Measurements from ENCODE around the gene DOCK9. TPM values are rescaled to one million over a fixed set of nuclear protein-coding genes. Genes with fewer than 3 reads are reported as not detected.

The DOCK9 gene
- total RNA-seq, 2 experiments from 2014 or later, result 57.2 to 59.0 TPM

GRCh38 chr13:98776644-98777043, 201.2 kb downstream of the DOCK9 start:
- Mint-ChIP-seq H3K4me1 (ENCODE audit: low read depth) (no peaks in the 10 kb centered on the region), H3K36me3 (no peaks in the 10 kb centered on the region), H3K27ac (no peak overlapping the region), H3K27me3 (peaks cover 15% of the 10 kb centered on the region), H3K4me3 (no peak overlapping the region), H3K9me3 (peaks cover 1% of the 10 kb centered on the region)
- ChIA-PET CTCF (no interaction called here), POLR2A (no interaction called here)
- intact Hi-C loops (cut with micrococcal nuclease), result no loop called here
- no peak for DNase-seq

DNA sequence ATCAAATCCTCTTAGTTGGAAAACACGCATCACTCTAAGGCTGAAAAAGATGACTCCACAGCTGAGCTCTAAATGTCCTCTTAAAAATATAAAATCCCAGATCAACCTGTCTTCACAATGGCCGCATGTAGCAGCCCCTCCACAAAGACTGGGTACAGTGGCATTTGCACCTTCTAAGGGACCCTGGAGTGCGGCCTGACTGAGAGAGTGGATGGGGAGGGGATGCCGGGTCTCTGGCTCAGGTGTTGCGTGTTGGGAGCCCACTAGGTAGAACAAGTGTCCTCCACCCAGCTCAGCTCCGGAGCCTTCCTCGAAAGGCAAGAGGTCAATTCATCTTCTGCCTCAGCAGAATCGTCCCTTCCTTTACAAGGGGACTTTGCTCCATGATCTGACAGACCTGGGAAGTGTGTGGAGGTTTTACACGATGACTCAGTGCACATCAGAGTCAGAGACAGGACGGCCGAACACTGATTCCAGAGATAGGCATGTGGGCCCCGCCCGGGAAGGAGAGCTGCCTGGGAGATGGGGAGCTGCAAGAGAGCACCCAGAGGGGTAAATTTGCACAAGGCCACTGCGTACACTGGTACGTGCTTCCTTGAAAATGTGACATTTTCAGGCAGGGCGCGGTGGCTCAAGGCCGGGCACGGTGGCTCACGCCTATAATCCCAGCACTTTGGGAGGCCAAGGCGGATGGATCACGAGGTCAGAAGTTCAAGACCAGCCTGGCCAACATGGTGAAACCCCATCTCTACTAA, 201.8 kb downstream of the DOCK9 start:
- Mint-ChIP-seq H3K36me3 (no peaks in the 10 kb centered on the region), H3K27me3 (peaks cover 12% of the 10 kb centered on the region)
- POLR2A ChIA-PET, result no interaction called here

GRCh38 chr13:98775386-98775785, 202.5 kb downstream of the DOCK9 start:
- Mint-ChIP-seq H3K4me1 (ENCODE audit: low read depth) (no peaks in the 10 kb centered on the region), H3K4me3 (no peak overlapping the region), H3K9me3 (peaks cover 14% of the 10 kb centered on the region), H3K27me3 (peaks cover 12% of the 10 kb centered on the region), H3K36me3 (peaks cover 2% of the 10 kb centered on the region), H3K27ac (no peak overlapping the region)
- DNase-seq, result no peak
- POLR2A ChIA-PET, result no interaction called here
- CTCF ChIA-PET, result no interaction called here
- intact Hi-C loops (cut with micrococcal nuclease), result no loop called here

More for the DNA sequence above, 201.8 kb downstream of the DOCK9 start:
- CTCF ChIA-PET, result no interaction called here
- H3K4me3 Mint-ChIP-seq, result no peak overlapping the region
- peaks cover 7% of the 10 kb centered on the region for H3K9me3 Mint-ChIP-seq
- DNase-seq, result no peak
- no peaks in the 10 kb centered on the region for H3K4me1 Mint-ChIP-seq (ENCODE audit: low read depth)
- no peak overlapping the region for H3K27ac Mint-ChIP-seq
- intact Hi-C loops (cut with micrococcal nuclease), result no loop called here

DNA sequence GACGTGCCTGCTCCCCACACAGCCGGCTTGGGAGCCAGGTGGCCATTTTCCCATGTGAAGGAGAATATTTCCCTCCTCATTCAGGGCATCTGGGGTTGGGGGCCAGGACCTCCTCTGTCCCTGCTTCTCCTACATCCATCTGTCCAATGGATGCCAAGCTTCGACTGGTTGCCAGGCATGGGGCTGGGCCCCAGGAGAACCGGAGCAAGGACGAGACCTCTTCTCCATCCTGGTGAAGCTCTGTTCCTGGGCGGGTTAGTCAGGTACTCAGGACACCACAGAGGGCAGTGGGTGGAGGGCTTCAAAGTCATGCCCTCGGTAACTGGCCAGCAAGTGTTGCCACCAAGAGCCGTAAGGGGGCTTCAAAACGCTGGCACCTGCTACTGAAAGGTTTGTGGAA, 203.1 kb downstream of the DOCK9 start:
- H3K36me3 Mint-ChIP-seq, result peaks cover 4% of the 10 kb centered on the region
- H3K27me3 Mint-ChIP-seq, result peaks cover 12% of the 10 kb centered on the region
- ChIA-PET CTCF (no interaction called here), POLR2A (no interaction called here)
- H3K4me1 Mint-ChIP-seq (ENCODE audit: low read depth), result no peaks in the 10 kb centered on the region
- H3K27ac Mint-ChIP-seq, result no peak overlapping the region
- peaks cover 20% of the 10 kb centered on the region for H3K9me3 Mint-ChIP-seq
- intact Hi-C loops (cut with micrococcal nuclease), result no loop called here
- DNase-seq, result no peak
- H3K4me3 Mint-ChIP-seq, result no peak overlapping the region

- POLR2A ChIA-PET, result no interaction called here
- H3K9me3 Mint-ChIP-seq, result peaks cover 28% of the 10 kb centered on the region
- no peak overlapping the region for H3K4me3 Mint-ChIP-seq
- H3K4me1 Mint-ChIP-seq (ENCODE audit: low read depth), result no peaks in the 10 kb centered on the region
- intact Hi-C loops (cut with micrococcal nuclease), result no loop called here
- H3K36me3 Mint-ChIP-seq, result peaks cover 4% of the 10 kb centered on the region
- peaks cover 10% of the 10 kb centered on the region for H3K27me3 Mint-ChIP-seq
- CTCF ChIA-PET, result no interaction called here
- no peak overlapping the region for H3K27ac Mint-ChIP-seq
- no peak for DNase-seq
These were observed 203.9 kb downstream of the DOCK9 start for GRCh38 chr13:98773921-98774320.

GRCh38 chr13:98772794-98773452, 204.9 kb downstream of the DOCK9 start:
- ChIA-PET CTCF (interaction anchor here (0.9 kb wide), 1 partner anchor 327 kb away, joined by 3 read pairs; no protein-coding TSS in a partner anchor), POLR2A (no interaction called here)
- Mint-ChIP-seq H3K27me3 (peaks cover 4% of the 10 kb centered on the region), H3K27ac (no peak overlapping the region), H3K9me3 (peaks cover 38% of the 10 kb centered on the region), H3K36me3 (peaks cover 5% of the 10 kb centered on the region), H3K4me3 (no peak overlapping the region), H3K4me1 (ENCODE audit: low read depth) (no peaks in the 10 kb centered on the region)
- no peak for DNase-seq
- intact Hi-C loops (cut with micrococcal nuclease), result no loop called here

GRCh38 chr13:98771838-98772611, 205.8 kb downstream of the DOCK9 start:
- Mint-ChIP-seq H3K27me3 (peaks cover 1% of the 10 kb centered on the region), H3K36me3 (peaks cover 5% of the 10 kb centered on the region), H3K9me3 (peaks cover 39% of the 10 kb centered on the region), H3K4me3 (no peak overlapping the region), H3K4me1 (ENCODE audit: low read depth) (no peaks in the 10 kb centered on the region), H3K27ac (no peak overlapping the region)
- CTCF ChIA-PET, result interaction anchor here (0.9 kb wide), 1 partner anchor 326 kb away, joined by 3 read pairs; no protein-coding TSS in a partner anchor
- DNase-seq, result no peak
- POLR2A ChIA-PET, result no interaction called here
- intact Hi-C loops (cut with micrococcal nuclease), result no loop called here

- peaks cover 2% of the 10 kb centered on the region for H3K27me3 Mint-ChIP-seq
- intact Hi-C loops (cut with micrococcal nuclease), result no loop called here
- CTCF ChIA-PET, result no interaction called here
- H3K4me3 Mint-ChIP-seq, result no peak overlapping the region
- no peaks in the 10 kb centered on the region for H3K4me1 Mint-ChIP-seq (ENCODE audit: low read depth)
- peaks cover 39% of the 10 kb centered on the region for H3K9me3 Mint-ChIP-seq
- DNase-seq, result no peak
- no peak overlapping the region for H3K27ac Mint-ChIP-seq
- H3K36me3 Mint-ChIP-seq, result peaks cover 5% of the 10 kb centered on the region
- POLR2A ChIA-PET, result no interaction called here
These were observed 208.1 kb downstream of the DOCK9 start for GRCh38 chr13:98769736-98770135.

- Mint-ChIP-seq H3K9me3 (peaks cover 39% of the 10 kb centered on the region), H3K4me3 (no peak overlapping the region), H3K27me3 (peaks cover 2% of the 10 kb centered on the region), H3K4me1 (ENCODE audit: low read depth) (no peaks in the 10 kb centered on the region), H3K36me3 (peaks cover 5% of the 10 kb centered on the region), H3K27ac (no peak overlapping the region)
- DNase-seq, result no peak
- POLR2A ChIA-PET, result no interaction called here
- intact Hi-C loops (cut with micrococcal nuclease), result no loop called here
- CTCF ChIA-PET, result no interaction called here
These were observed 209.3 kb downstream of the DOCK9 start for GRCh38 chr13:98768522-98768921.

GRCh38 chr13:98766697-98767096, 211.2 kb downstream of the DOCK9 start:
- no peaks in the 10 kb centered on the region for H3K4me1 Mint-ChIP-seq (ENCODE audit: low read depth)
- CTCF ChIA-PET, result no interaction called here
- no peak overlapping the region for H3K4me3 Mint-ChIP-seq
- DNase-seq, result no peak
- H3K27me3 Mint-ChIP-seq, result peaks cover 2% of the 10 kb centered on the region
- H3K27ac Mint-ChIP-seq, result no peak overlapping the region
- intact Hi-C loops (cut with micrococcal nuclease), result no loop called here
- POLR2A ChIA-PET, result no interaction called here
- H3K36me3 Mint-ChIP-seq, result peaks cover 5% of the 10 kb centered on the region
- H3K9me3 Mint-ChIP-seq, result peaks cover 38% of the 10 kb centered on the region

- Mint-ChIP-seq H3K9me3 (peaks cover 33% of the 10 kb centered on the region), H3K36me3 (peaks cover 5% of the 10 kb centered on the region), H3K27ac (no peak overlapping the region), H3K4me3 (no peak overlapping the region), H3K4me1 (ENCODE audit: low read depth) (no peaks in the 10 kb centered on the region), H3K27me3 (peaks cover 2% of the 10 kb centered on the region)
- intact Hi-C loops (cut with micrococcal nuclease), result no loop called here
- POLR2A ChIA-PET, result no interaction called here
- CTCF ChIA-PET, result interaction anchor here (0.7 kb wide), 1 partner anchor 17 kb away, joined by 3 read pairs; no protein-coding TSS in a partner anchor
- no peak for DNase-seq
These were observed 211.8 kb downstream of the DOCK9 start for GRCh38 chr13:98765996-98766519.

DNA sequence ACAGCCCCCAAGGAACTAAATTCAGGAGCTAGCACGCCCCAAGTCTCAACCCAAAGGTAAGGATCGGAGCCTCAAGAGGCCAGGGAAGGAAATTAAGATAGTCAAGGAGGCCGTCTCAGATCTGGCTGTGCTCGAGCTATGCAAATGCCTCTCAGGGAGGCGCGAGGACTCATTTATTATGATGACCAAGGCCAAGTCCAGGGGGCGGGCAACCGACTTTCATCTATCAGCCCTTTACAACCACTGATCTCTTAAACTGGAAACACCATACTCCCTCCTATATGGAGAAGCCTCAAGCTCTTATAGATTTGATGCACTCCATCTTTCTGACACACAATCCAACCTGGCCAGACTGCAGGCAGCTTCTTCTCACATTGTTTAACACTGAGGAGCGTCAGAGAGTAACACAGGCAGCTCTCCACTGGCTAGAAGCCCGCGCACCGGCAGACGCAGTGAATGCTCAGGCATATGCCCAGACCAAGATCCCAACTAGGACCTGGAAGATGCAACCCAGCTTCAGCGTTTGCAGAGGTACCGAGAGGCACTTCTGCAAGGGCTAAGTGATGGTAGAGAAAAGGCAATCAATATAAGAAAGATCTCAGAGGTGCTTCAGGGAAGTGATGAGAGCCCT, 215.8 kb downstream of the DOCK9 start:
- Mint-ChIP-seq H3K36me3 (no peaks in the 10 kb centered on the region), H3K4me1 (ENCODE audit: low read depth) (no peaks in the 10 kb centered on the region), H3K27me3 (peaks cover 2% of the 10 kb centered on the region), H3K9me3 (peaks cover 12% of the 10 kb centered on the region), H3K27ac (no peak overlapping the region), H3K4me3 (no peak overlapping the region)
- DNase-seq, result no peak
- ChIA-PET CTCF (no interaction called here), POLR2A (no interaction called here)
- intact Hi-C loops (cut with micrococcal nuclease), result no loop called here
